Lung (tissue), 12 donors: ENCODE data around the gene CELSR1. TPM values are rescaled to one million over a fixed set of nuclear protein-coding genes. Genes with fewer than 3 reads are reported as not detected.
"Not testable (repeated sequence)": the region's sequence is repeated elsewhere in the genome, so short reads cannot be mapped to it uniquely, and the experiment has no call there.

ENCODE experiments used
- ATAC-seq: fragments of 200-7000 bp; cut with Tn5 transposase; one replicate; pipeline ENCODE4 v1.9.1; 2020; ENCODE audit warnings: moderate number of reproducible peaks; ENCODE audit not compliant: insufficient read depth, low FRiP score
- DNase-seq, 3 donors: peaks; one replicate each; pipeline ENCODE4 v3.0.0-alpha.2; 2013 to 2017
- H3K27ac ChIP-seq, 2 donors: one replicate each; pipeline ENCODE4 v1.5.1; 2013; ENCODE audit warnings: mild to moderate bottlenecking in 2 of 2, moderate library complexity in 2 of 2, control low read depth in 1 of 2, inconsistent platforms in 1 of 2, low read depth in 1 of 2, low read length in 1 of 2
- H3K27me3 ChIP-seq, 3 donors: one replicate each; pipeline ENCODE4 v1.5.1; 2013; ENCODE audit warnings: low read length in 2 of 3; ENCODE audit not compliant: control insufficient read depth in 3 of 3, insufficient read depth in 3 of 3
- H3K36me3 ChIP-seq, 4 donors: one replicate each; pipeline ENCODE4 v1.5.1; 2013; ENCODE audit warnings: low read length in 4 of 4, mild to moderate bottlenecking in 1 of 4, moderate library complexity in 1 of 4; ENCODE audit not compliant: control insufficient read depth in 4 of 4, insufficient read depth in 4 of 4
- H3K4me1 ChIP-seq, 5 donors: one replicate each; pipeline ENCODE4 v1.5.1; 2013; ENCODE audit warnings: low read length in 5 of 5, mild to moderate bottlenecking in 2 of 5, moderate library complexity in 1 of 5; ENCODE audit not compliant: control insufficient read depth in 5 of 5, insufficient read depth in 5 of 5
- H3K4me3 ChIP-seq: one replicate; pipeline ENCODE4 v1.5.1; 2013; ENCODE audit warnings: mild to moderate bottlenecking, control low read depth, moderate library complexity
- H3K9ac ChIP-seq, 2 donors: one replicate each; pipeline ENCODE4 v1.5.1; 2013; ENCODE audit warnings: low read length in 2 of 2, control low read depth in 1 of 2; ENCODE audit not compliant: insufficient read depth in 1 of 2
- H3K9me3 ChIP-seq, 4 donors: one replicate each; pipeline ENCODE4 v1.5.1; 2013; ENCODE audit warnings: low read length in 3 of 4, mild to moderate bottlenecking in 1 of 4, moderate library complexity in 1 of 4; ENCODE audit not compliant: control insufficient read depth in 4 of 4, insufficient read depth in 3 of 4
- CTCF ChIP-seq: IDR thresholded peaks from 2 replicates; pipeline ENCODE4 v1.5.1; 2012; ENCODE audit warnings: mild to moderate bottlenecking; ENCODE audit errors: control extremely low read depth, extremely low read depth
- WGBS, 2 donors: extraction: QIAGEN DNeasy Blood & Tissue Kit; methylation state at CpG; one replicate each; pipeline ENCODE4 v1.1.7; 2013; 5-methylcytosine and 5-hydroxymethylcytosine counted together
- polyA plus RNA-seq, 2 donors: library from polyadenylated mRNA; stranded (reverse); fragments of 200-250 nt; gene quantifications; one replicate each; pipeline ENCODE4 v1.2.1, GENCODE V29; 2013
- total RNA-seq, 2 donors: library from RNA; depleted of rRNA in 1 of 2; stranded (reverse); fragments of >200 nt in 1 of 2; gene quantifications; one replicate each; pipeline ENCODE4 v1.2.1, GENCODE V29; 2014 to 2021
- donor health status: control.
- donor health status: control.
- donor health status: Bipolar disorder and iron deficiency.
- donor health status: healthy.
- donor health status: DM: yes; HTN: yes; CAD: no.

CELSR1 gene
- total and polyA plus RNA-seq, 4 donors: 14.0 to 65.9 (median 32.7) TPM

- H3K4me3 ChIP-seq: no peak overlapping the region
- no peaks in the 10 kb centered on the region for H3K4me1 ChIP-seq
- H3K27me3 ChIP-seq: no peaks in the 10 kb centered on the region
- H3K9me3 ChIP-seq: no peaks in the 10 kb centered on the region
- no peak for DNase-seq
- no peak for TF ChIP-seq CTCF
- peaks cover 0 to 29% (median 4%) of the 10 kb centered on the region in 4 donors for H3K36me3 ChIP-seq
- H3K27ac ChIP-seq: no peak overlapping the region
- no peak overlapping the region for H3K9ac ChIP-seq
- WGBS, 2 donors: 85 to 97% methylated on average over 11 to 15 of the region's 15 CpGs
- ATAC-seq: no peak
Measured at GRCh38 chr22:46318576-46318975, 218.8 kb downstream of the CELSR1 start.

- ATAC-seq: no peak
- WGBS, 2 donors: 96 to 97% methylated on average over 20 of the region's 20 CpGs
Measured at GRCh38 chr22:46317646-46318045, 219.8 kb downstream of the CELSR1 start.

GRCh38 chr22:46315976-46316375 is 221.4 kb downstream of the CELSR1 start:
- DNase-seq (no peak), ATAC-seq (no peak)
- Histone ChIP-seq H3K9ac (no peak overlapping the region), H3K4me3 (no peak overlapping the region), H3K27me3 (no peaks in the 10 kb centered on the region), H3K9me3 (no peaks in the 10 kb centered on the region), H3K4me1 (no peaks in the 10 kb centered on the region), H3K27ac (no peak overlapping the region), H3K36me3 (peaks cover 0 to 20% (median 4%) of the 10 kb centered on the region in 4 donors)
- 96 to 98% methylated on average over 12 of the region's 12 CpGs for WGBS, 2 donors
- TF ChIP-seq CTCF: no peak

More at GRCh38 chr22:46317646-46318045, 219.8 kb downstream of the CELSR1 start:
- no peak overlapping the region for H3K4me3 ChIP-seq
- no peak for TF ChIP-seq CTCF
- no peak for DNase-seq
- H3K9me3 ChIP-seq: no peaks in the 10 kb centered on the region
- H3K4me1 ChIP-seq: no peaks in the 10 kb centered on the region
- no peak overlapping the region for H3K9ac ChIP-seq
- H3K36me3 ChIP-seq: peaks cover 0 to 21% (median 4%) of the 10 kb centered on the region in 4 donors
- H3K27me3 ChIP-seq: no peaks in the 10 kb centered on the region
- no peak overlapping the region for H3K27ac ChIP-seq

- DNase-seq, H3K9me3 ChIP-seq, H3K4me3 ChIP-seq, H3K4me1 ChIP-seq, H3K36me3 ChIP-seq, H3K27me3 ChIP-seq, ATAC-seq, H3K9ac ChIP-seq, H3K27ac ChIP-seq: not testable (repeated sequence)
- WGBS, 2 donors: 95 to 99% methylated on average over 1 to 2 of the region's 2 CpGs
Measured at GRCh38 chr22:46312848-46313247, 224.6 kb downstream of the CELSR1 start.
